ENCODE results near the gene PARD3. TPM values are rescaled to one million over a fixed set of nuclear protein-coding genes. Genes with fewer than 3 reads are reported as not detected.
A peak's percentile ranks its signal among the peaks of the same experiment; 100 is the strongest.

Gene PARD3
- polyA plus RNA-seq, 4 donors = 64.9 to 85.2 (median 73.4) TPM

- no peak for DNase-seq (ENCODE audit: low read depth in 4 of 4, low spot score in 2 of 4)
Observed at GRCh38 chr10:34106356-34106885, 708.7 kb downstream of the PARD3 start.

- DNase-seq (ENCODE audit: low read depth in 4 of 4, low spot score in 2 of 4) = no peak
Observed at GRCh38 chr10:34104829-34105572, 710.1 kb downstream of the PARD3 start.

- peak in 2 of 4 donors; percentile 46 to 65 for DNase-seq (ENCODE audit: low read depth in 4 of 4, low spot score in 2 of 4)
Observed at GRCh38 chr10:34102893-34103506, 712.1 kb downstream of the PARD3 start.

- DNase-seq (ENCODE audit: low read depth in 4 of 4, low spot score in 2 of 4) = no peak
Observed at GRCh38 chr10:34102237-34102673, 712.8 kb downstream of the PARD3 start.

GRCh38 chr10:34101001-34101400 is 714.1 kb downstream of the PARD3 start:
- DNase-seq (ENCODE audit: low read depth in 4 of 4, low spot score in 2 of 4) = no peak

GRCh38 chr10:34098821-34099567 is 716.1 kb downstream of the PARD3 start:
- DNase-seq (ENCODE audit: low read depth in 4 of 4, low spot score in 2 of 4) = no peak

- DNase-seq (ENCODE audit: low read depth in 4 of 4, low spot score in 2 of 4) = no peak
Observed at GRCh38 chr10:34097682-34098081, 717.4 kb downstream of the PARD3 start.

- no peak for DNase-seq (ENCODE audit: low read depth in 4 of 4, low spot score in 2 of 4)
Observed at GRCh38 chr10:34094961-34095360, 720.1 kb downstream of the PARD3 start.

- no peak for DNase-seq (ENCODE audit: low read depth in 4 of 4, low spot score in 2 of 4)
Observed at GRCh38 chr10:34094146-34094696, 720.9 kb downstream of the PARD3 start.

GRCh38 chr10:34092891-34093290 is 722.2 kb downstream of the PARD3 start:
- no peak for DNase-seq (ENCODE audit: low read depth in 4 of 4, low spot score in 2 of 4)

GRCh38 chr10:34091635-34092195 is 723.4 kb downstream of the PARD3 start:
- DNase-seq (ENCODE audit: low read depth in 4 of 4, low spot score in 2 of 4) = no peak

- no peak for DNase-seq (ENCODE audit: low read depth in 4 of 4, low spot score in 2 of 4)
Observed at GRCh38 chr10:34089253-34089652, 725.8 kb downstream of the PARD3 start.

- no peak for DNase-seq (ENCODE audit: low read depth in 4 of 4, low spot score in 2 of 4)
Observed at GRCh38 chr10:34088208-34088794, 726.8 kb downstream of the PARD3 start.

GRCh38 chr10:34087095-34087418 is 728.0 kb downstream of the PARD3 start:
- no peak for DNase-seq (ENCODE audit: low read depth in 4 of 4, low spot score in 2 of 4)

GRCh38 chr10:34083567-34083966 is 731.5 kb downstream of the PARD3 start:
- DNase-seq (ENCODE audit: low read depth in 4 of 4, low spot score in 2 of 4) = no peak

- DNase-seq (ENCODE audit: low read depth in 4 of 4, low spot score in 2 of 4) = no peak
Observed at GRCh38 chr10:34081948-34082347, 733.1 kb downstream of the PARD3 start.

- DNase-seq (ENCODE audit: low read depth in 4 of 4, low spot score in 2 of 4) = no peak
Observed at GRCh38 chr10:34081347-34081743, 733.8 kb downstream of the PARD3 start.

- no peak for DNase-seq (ENCODE audit: low read depth in 4 of 4, low spot score in 2 of 4)
Observed at GRCh38 chr10:34080485-34081346, 734.4 kb downstream of the PARD3 start.

GRCh38 chr10:34079702-34080484 is 735.2 kb downstream of the PARD3 start:
- no peak for DNase-seq (ENCODE audit: low read depth in 4 of 4, low spot score in 2 of 4)
